ENCODE data around the gene TMEM270. TPM values are rescaled to one million over a fixed set of nuclear protein-coding genes. Genes with fewer than 3 reads are reported as not detected.
A peak's percentile ranks its signal among the peaks of the same experiment; 100 is the strongest.

The TMEM270 gene
- total RNA-seq, 1 donor from 2014 or later: not detected

GRCh38 chr7:73828107-73828803 lies 32.7 kb upstream of the TMEM270 start:
- no peaks in the 10 kb centered on the region for H3K36me3 Mint-ChIP-seq (ENCODE audit: low read depth)
- no peaks in the 10 kb centered on the region for H3K9me3 Mint-ChIP-seq
- no peak for DNase-seq (ENCODE audit: low read depth, low spot score)
- H3K27me3 Mint-ChIP-seq (ENCODE audit: low read depth): peaks cover 6% of the 10 kb centered on the region
- H3K4me3 Mint-ChIP-seq: no peak overlapping the region
- TF ChIP-seq, protein P1, sequence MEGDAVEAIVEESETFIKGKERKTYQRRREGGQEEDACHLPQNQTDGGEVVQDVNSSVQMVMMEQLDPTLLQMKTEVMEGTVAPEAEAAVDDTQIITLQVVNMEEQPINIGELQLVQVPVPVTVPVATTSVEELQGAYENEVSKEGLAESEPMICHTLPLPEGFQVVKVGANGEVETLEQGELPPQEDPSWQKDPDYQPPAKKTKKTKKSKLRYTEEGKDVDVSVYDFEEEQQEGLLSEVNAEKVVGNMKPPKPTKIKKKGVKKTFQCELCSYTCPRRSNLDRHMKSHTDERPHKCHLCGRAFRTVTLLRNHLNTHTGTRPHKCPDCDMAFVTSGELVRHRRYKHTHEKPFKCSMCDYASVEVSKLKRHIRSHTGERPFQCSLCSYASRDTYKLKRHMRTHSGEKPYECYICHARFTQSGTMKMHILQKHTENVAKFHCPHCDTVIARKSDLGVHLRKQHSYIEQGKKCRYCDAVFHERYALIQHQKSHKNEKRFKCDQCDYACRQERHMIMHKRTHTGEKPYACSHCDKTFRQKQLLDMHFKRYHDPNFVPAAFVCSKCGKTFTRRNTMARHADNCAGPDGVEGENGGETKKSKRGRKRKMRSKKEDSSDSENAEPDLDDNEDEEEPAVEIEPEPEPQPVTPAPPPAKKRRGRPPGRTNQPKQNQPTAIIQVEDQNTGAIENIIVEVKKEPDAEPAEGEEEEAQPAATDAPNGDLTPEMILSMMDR (conservative IDR thresholded peaks at IDR 0.05): no peak
- H3K27ac Mint-ChIP-seq (ENCODE audit: unreplicated experiment): no peak overlapping the region
- peaks cover 33% of the 10 kb centered on the region for H3K4me1 Mint-ChIP-seq

DNA sequence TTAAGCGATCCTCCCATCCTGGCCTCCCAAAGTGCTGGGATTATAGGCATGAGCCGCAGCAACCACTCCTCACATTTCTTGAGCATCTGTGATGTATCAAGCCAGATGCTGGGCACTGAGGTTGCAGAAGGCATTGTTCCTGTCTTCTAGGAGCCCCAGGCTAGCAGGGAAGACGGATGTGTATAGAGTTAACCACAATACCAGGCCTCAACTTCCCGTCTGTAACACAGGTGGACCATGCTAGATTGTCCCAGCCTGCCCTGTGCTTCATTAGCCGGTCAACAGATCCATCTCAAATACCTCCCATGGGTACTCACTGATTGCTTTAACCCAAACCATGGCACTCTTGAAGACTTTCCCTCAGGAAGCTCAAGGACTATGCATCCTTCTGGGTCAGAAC lies 32.0 kb upstream of the TMEM270 start:
- Mint-ChIP-seq H3K36me3 (ENCODE audit: low read depth) (no peaks in the 10 kb centered on the region), H3K27me3 (ENCODE audit: low read depth) (peaks cover 6% of the 10 kb centered on the region), H3K27ac (ENCODE audit: unreplicated experiment) (no peak overlapping the region), H3K9me3 (no peaks in the 10 kb centered on the region), H3K4me1 (peaks cover 33% of the 10 kb centered on the region), H3K4me3 (no peak overlapping the region)
- TF ChIP-seq, protein P1 (conservative IDR thresholded peaks at IDR 0.05): no peak
- DNase-seq (ENCODE audit: low read depth, low spot score): no peak

DNA sequence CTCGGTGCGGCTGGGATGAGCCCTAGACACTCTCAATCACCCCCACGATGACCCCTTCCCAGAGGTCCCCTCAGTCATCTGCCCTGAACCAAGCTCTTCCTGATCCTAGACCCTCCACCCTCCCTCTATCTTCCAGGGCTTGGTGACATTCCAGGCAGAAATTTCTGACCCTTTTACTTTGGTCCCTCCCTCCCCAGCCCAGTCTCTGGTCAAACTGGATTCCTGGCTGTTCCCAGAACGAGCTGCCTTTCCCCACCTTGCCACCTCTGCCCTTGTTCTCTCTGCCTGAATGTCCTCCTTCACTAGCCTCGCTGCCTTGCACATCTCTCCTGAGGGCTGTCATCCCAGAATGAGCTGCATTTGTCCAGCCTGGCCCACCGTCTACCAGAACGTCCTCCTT lies 31.5 kb upstream of the TMEM270 start:
- Mint-ChIP-seq H3K27ac (ENCODE audit: unreplicated experiment) (no peak overlapping the region), H3K4me3 (no peak overlapping the region), H3K4me1 (peaks cover 33% of the 10 kb centered on the region), H3K27me3 (ENCODE audit: low read depth) (peaks cover 6% of the 10 kb centered on the region), H3K36me3 (ENCODE audit: low read depth) (no peaks in the 10 kb centered on the region), H3K9me3 (no peaks in the 10 kb centered on the region)
- TF ChIP-seq, protein P1 (conservative IDR thresholded peaks at IDR 0.05): no peak
- no peak for DNase-seq (ENCODE audit: low read depth, low spot score)

- TF ChIP-seq, protein P1 (conservative IDR thresholded peaks at IDR 0.05): no peak
- H3K27me3 Mint-ChIP-seq (ENCODE audit: low read depth): peaks cover 6% of the 10 kb centered on the region
Measured at GRCh38 chr7:73829921-73830680, 30.9 kb upstream of the TMEM270 start.

GRCh38 chr7:73830681-73831583 lies 30.0 kb upstream of the TMEM270 start, which contains the start of gene CLDN4:
Gene CLDN4 (plus strand): TSS chr7:73830996. CDS start chr7:73831202, 206 bp downstream.
- H3K4me3 Mint-ChIP-seq: peak within 1 kb of the TSS; percentile 31
- H3K36me3 Mint-ChIP-seq (ENCODE audit: low read depth): no peaks in the 10 kb centered on the region
- peaks cover 6% of the 10 kb centered on the region for H3K27me3 Mint-ChIP-seq (ENCODE audit: low read depth)
- peaks cover 33% of the 10 kb centered on the region for H3K4me1 Mint-ChIP-seq
- H3K27ac Mint-ChIP-seq (ENCODE audit: unreplicated experiment): peak within 1 kb of the TSS; percentile 81
- H3K9me3 Mint-ChIP-seq: no peaks in the 10 kb centered on the region
- no peak for DNase-seq (ENCODE audit: low read depth, low spot score)
- TF ChIP-seq, protein P1 (conservative IDR thresholded peaks at IDR 0.05): no peak

More at GRCh38 chr7:73829921-73830680, 30.9 kb upstream of the TMEM270 start:
- H3K4me1 Mint-ChIP-seq: peaks cover 33% of the 10 kb centered on the region
- H3K36me3 Mint-ChIP-seq (ENCODE audit: low read depth): no peaks in the 10 kb centered on the region
- no peak for DNase-seq (ENCODE audit: low read depth, low spot score)
- H3K27ac Mint-ChIP-seq (ENCODE audit: unreplicated experiment): no peak overlapping the region
- no peaks in the 10 kb centered on the region for H3K9me3 Mint-ChIP-seq
- H3K4me3 Mint-ChIP-seq: no peak overlapping the region
